HepG2 (cell line): ENCODE results near the gene PROM2. TPM values are rescaled to one million over a fixed set of nuclear protein-coding genes. Genes with fewer than 3 reads are reported as not detected.

Experiments
- ATAC-seq: fragments of 200-7000 bp; cut with Tn5 transposase; 3 replicates; pipeline ENCODE4 v1.9.1; 2020; ENCODE audit warnings: mild to moderate bottlenecking, moderate library complexity
- BruUV-seq: library from RNA; stranded (reverse); fragments of 400-500 nt; replicated peaks from 2 replicates; lab custom pipeline; 2021; lab: Mats Ljungman, UMichigan
- CTCF ChIA-PET: fragments of 300-600 bp; formaldehyde crosslinking; extraction: SDS; loops from one replicate; lab custom pipeline; 2021; ENCODE audit warnings: low total read pairs, inconsistent platforms, low intra/inter-chr PET ratio; lab: Yijun Ruan, JAX
- POLR2A ChIA-PET: fragments of 350-600 bp; sonication (Branson Sonifier 250); formaldehyde crosslinking; loops from one replicate; lab custom pipeline; 2020; ENCODE audit warnings: antibody characterized with exemption, inconsistent platforms; lab: Yijun Ruan, JAX
- DNase-seq: peaks from one replicate; pipeline ENCODE4 v3.0.0-alpha.2; 2015; ENCODE audit warnings: low spot score
- FAIRE-seq: peaks from 3 replicates; lab custom pipeline; 2011; peaks lifted over from hg19 to GRCh38; lab: Jason Lieb, UNC
- H2AFZ ChIP-seq: one replicate; pipeline ENCODE4 v1.6.1; 2011; ENCODE audit warnings: low read length, inconsistent platforms
- H3K27ac ChIP-seq: fragments of 300-600 bp; 3 replicates; pipeline ENCODE4 v1.8.0; 2011; ENCODE audit warnings: mixed run types, mild to moderate bottlenecking, mixed read lengths, low read length, inconsistent platforms; ENCODE audit not compliant: insufficient read depth; ENCODE audit errors: extremely low read length
- H3K27me3 ChIP-seq, 2 experiments: fragments of 200-600 bp in 1 of 2; 2 replicates in 1 of 2; 3 replicates in 1 of 2; pipeline versions ENCODE4 v1.6.0 to v1.8.0; 2011; ENCODE audit warnings: low read length in 2 of 2, mild to moderate bottlenecking in 2 of 2, moderate library complexity in 2 of 2, inconsistent platforms in 1 of 2; ENCODE audit not compliant: insufficient read depth in 2 of 2, control insufficient read depth in 1 of 2
- H3K36me3 ChIP-seq, 2 experiments: fragments of 200-600 bp in 1 of 2; replicated peaks in 1 of 2; 2 replicates in 1 of 2; 3 replicates in 1 of 2; pipeline versions ENCODE4 v1.5.1 to v1.8.0; 2011; ENCODE audit warnings: low read length in 2 of 2, inconsistent platforms in 1 of 2; ENCODE audit not compliant: insufficient read depth in 2 of 2, control insufficient read depth in 1 of 2
- H3K4me1 ChIP-seq: 2 replicates; pipeline ENCODE4 v1.5.1; 2012; ENCODE audit warnings: low read length, inconsistent platforms; ENCODE audit not compliant: insufficient read depth
- H3K4me2 ChIP-seq: 2 replicates; pipeline ENCODE4 v1.6.0; 2011; ENCODE audit warnings: low read depth, low read length, inconsistent platforms
- H3K4me3 ChIP-seq, 3 experiments: fragments of 200-600 bp in 1 of 3; sonication (generic), shearing (Covaris generic) in 1 of 3; replicated peaks in 1 of 3; 2 replicates each; pipeline ENCODE4 v1.5.1; 2011 to 2016; ENCODE audit warnings: low read length in 3 of 3, inconsistent platforms in 2 of 3, low read depth in 2 of 3, mild to moderate bottlenecking in 2 of 3, control low read depth in 1 of 3, mixed read lengths in 1 of 3; ENCODE audit not compliant: insufficient read depth in 1 of 3
- H3K79me2 ChIP-seq: one replicate; pipeline ENCODE4 v1.6.1; 2011; ENCODE audit warnings: low read length, inconsistent platforms; ENCODE audit not compliant: insufficient read depth
- H3K9ac ChIP-seq: 2 replicates; pipeline ENCODE4 v1.6.0; 2011; ENCODE audit warnings: mild to moderate bottlenecking, low read depth, low read length, inconsistent platforms; ENCODE audit not compliant: insufficient read depth
- H3K9me3 ChIP-seq: 2 replicates; pipeline ENCODE4 v1.5.1; 2012; ENCODE audit warnings: mild to moderate bottlenecking, low read length
- H4K20me1 ChIP-seq: 2 replicates; pipeline ENCODE4 v1.6.0; 2011; ENCODE audit warnings: inconsistent platforms, mild to moderate bottlenecking, low read length, moderate library complexity; ENCODE audit not compliant: insufficient read depth
- DR1 ChIP-seq: sonication (generic); formaldehyde crosslinking; IDR thresholded peaks from 2 replicates; pipeline ENCODE4 v1.8.0; 2021; ENCODE audit warnings: mild to moderate bottlenecking, missing genetic modification reagents, inconsistent platforms
- HNRNPK ChIP-seq: fragments of 200-400 bp; formaldehyde crosslinking; IDR thresholded peaks from 2 replicates; pipeline ENCODE4 v1.6.1; 2018; ENCODE audit warnings: low read length, low read depth, moderate library complexity, mild to moderate bottlenecking; ENCODE audit not compliant: poor library complexity, severe bottlenecking
- HOXA9 ChIP-seq: sonication (generic); formaldehyde crosslinking; IDR thresholded peaks from 2 replicates; pipeline ENCODE4 v1.8.1; 2022; ENCODE audit warnings: missing genetic modification reagents, mild to moderate bottlenecking, moderate library complexity, borderline replicate concordance
- NFATC3 ChIP-seq: sonication (generic); formaldehyde crosslinking; IDR thresholded peaks from 2 replicates; pipeline ENCODE4 v1.5.1; 2020; ENCODE audit warnings: mild to moderate bottlenecking, missing genetic modification reagents
- PHF21A ChIP-seq: sonication (generic); formaldehyde crosslinking; IDR thresholded peaks from 2 replicates; pipeline ENCODE4 v1.5.0; 2020; ENCODE audit warnings: mild to moderate bottlenecking, missing genetic modification reagents
- ZKSCAN8 ChIP-seq: IDR thresholded peaks from 2 replicates; pipeline ENCODE4 v1.6.1; 2016; ENCODE audit warnings: borderline replicate concordance, missing genetic modification reagents, missing compliant biosample characterization
- ZNF253 ChIP-seq: sonication (generic); formaldehyde crosslinking; IDR thresholded peaks from 2 replicates; pipeline ENCODE4 v1.8.0; 2022; ENCODE audit warnings: mild to moderate bottlenecking, missing genetic modification reagents, borderline replicate concordance
- ZNF569 ChIP-seq: sonication (generic); formaldehyde crosslinking; IDR thresholded peaks from 2 replicates; pipeline ENCODE4 v1.5.0; 2020; ENCODE audit warnings: mild to moderate bottlenecking, missing genetic modification reagents, moderate library complexity, borderline replicate concordance
- ZNF572 ChIP-seq: sonication (generic); formaldehyde crosslinking; IDR thresholded peaks from 2 replicates; pipeline ENCODE4 v1.5.1; 2020; ENCODE audit warnings: mild to moderate bottlenecking, missing genetic modification reagents
- ZNF644 ChIP-seq: IDR thresholded peaks from 2 replicates; pipeline ENCODE4 v1.6.1; 2016; ENCODE audit warnings: low read depth
- WGBS: methylation state at CpG from one replicate; pipeline ENCODE4 v1.1.6; 2017; ENCODE audit warnings: low lambda C conversion rate; 5-methylcytosine and 5-hydroxymethylcytosine counted together
- in situ Hi-C: cut with HindIII; loops from 2 replicates; pipeline ENCODE4 v1.10.0; 2017; ENCODE audit warnings: low pct_unique_long_range_greater_than_20kb; ENCODE audit not compliant: extremely low pct_ligation_motif_present
- intact Hi-C: fragments of 100-400 bp; cut with micrococcal nuclease; formaldehyde crosslinking; loops from one replicate; pipeline ENCODE4 v1.10.0; 2022; ENCODE audit not compliant: unreplicated experiment
- polyA plus RNA-seq, 8 experiments: library from polyadenylated mRNA; depleted of rRNA in 3 of 8; stranded (reverse) in 7 of 8; unstranded in 1 of 8; fragments of >200 nt; fragmentation: Illumina TruSeq in 4 of 8; extraction: Trizol in 4 of 8; gene quantifications; 2 replicates each; pipeline versions ENCODE4 v1.2.1 to v1.2.3, GENCODE V29; 2011 to 2016; ENCODE audit warnings: low read depth in 4 of 8, missing spikeins in 1 of 8, mixed read lengths in 1 of 8; ENCODE audit not compliant: insufficient read depth in 1 of 8
- total RNA-seq, 5 experiments: library from RNA; depleted of rRNA; stranded (reverse); fragments of >200 nt; fragmentation: Illumina TruSeq; extraction: Trizol; gene quantifications; 2 replicates each; pipeline ENCODE4 v1.2.3, GENCODE V29; 2016; ENCODE audit warnings: low read depth in 1 of 5
- TF ChIP-seq, protein P1 (sequence below): sonication (generic); formaldehyde crosslinking; IDR thresholded peaks from 2 replicates; pipeline ENCODE4 v1.4.0; 2020; ENCODE audit warnings: mild to moderate bottlenecking, missing genetic modification reagents

The PROM2 gene
- total and polyA plus RNA-seq, 2 of the 13 experiments (the other 11 are each of a cell fraction or from before 2014, with no cell fraction given): not detected

DNA sequence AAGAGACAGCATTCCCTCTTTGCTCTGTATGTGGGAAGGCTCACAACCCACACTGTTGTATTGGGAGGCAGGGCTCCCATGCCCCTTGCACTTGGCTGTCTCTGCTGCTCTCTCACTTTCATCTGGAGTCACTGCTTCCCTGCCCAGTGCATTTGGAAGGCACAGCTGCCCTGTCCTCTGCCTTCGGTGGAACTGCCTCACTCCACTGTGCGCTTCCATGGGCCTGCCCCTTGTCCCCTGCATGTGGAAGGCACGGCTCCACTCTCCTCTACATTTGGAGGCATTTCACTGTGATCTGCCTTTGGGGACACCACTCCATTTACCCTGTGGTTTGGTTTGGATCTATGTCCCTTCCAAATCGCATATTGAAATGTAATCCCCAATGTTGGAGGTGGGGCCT is 9.1 kb upstream of the PROM2 start:
- ATAC-seq: no peak
- FAIRE-seq: no peak
- POLR2A ChIA-PET: no interaction called here

More for the DNA sequence above, 9.1 kb upstream of the PROM2 start:
- H4K20me1 ChIP-seq: no peaks in the 10 kb centered on the region
- H3K27me3 ChIP-seq: peaks cover 11 to 33% of the 10 kb centered on the region in 2 experiments; a peak in 3 of 5 replicates
- no peak for TF ChIP-seq ZNF569 (CRISPR knock-in tag)
- TF ChIP-seq ZNF253 (CRISPR knock-in tag): no peak
- TF ChIP-seq ZNF572 (CRISPR knock-in tag): no peak
- no peak for TF ChIP-seq HNRNPK
- TF ChIP-seq, protein P1, sequence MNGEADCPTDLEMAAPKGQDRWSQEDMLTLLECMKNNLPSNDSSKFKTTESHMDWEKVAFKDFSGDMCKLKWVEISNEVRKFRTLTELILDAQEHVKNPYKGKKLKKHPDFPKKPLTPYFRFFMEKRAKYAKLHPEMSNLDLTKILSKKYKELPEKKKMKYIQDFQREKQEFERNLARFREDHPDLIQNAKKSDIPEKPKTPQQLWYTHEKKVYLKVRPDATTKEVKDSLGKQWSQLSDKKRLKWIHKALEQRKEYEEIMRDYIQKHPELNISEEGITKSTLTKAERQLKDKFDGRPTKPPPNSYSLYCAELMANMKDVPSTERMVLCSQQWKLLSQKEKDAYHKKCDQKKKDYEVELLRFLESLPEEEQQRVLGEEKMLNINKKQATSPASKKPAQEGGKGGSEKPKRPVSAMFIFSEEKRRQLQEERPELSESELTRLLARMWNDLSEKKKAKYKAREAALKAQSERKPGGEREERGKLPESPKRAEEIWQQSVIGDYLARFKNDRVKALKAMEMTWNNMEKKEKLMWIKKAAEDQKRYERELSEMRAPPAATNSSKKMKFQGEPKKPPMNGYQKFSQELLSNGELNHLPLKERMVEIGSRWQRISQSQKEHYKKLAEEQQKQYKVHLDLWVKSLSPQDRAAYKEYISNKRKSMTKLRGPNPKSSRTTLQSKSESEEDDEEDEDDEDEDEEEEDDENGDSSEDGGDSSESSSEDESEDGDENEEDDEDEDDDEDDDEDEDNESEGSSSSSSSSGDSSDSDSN: no peak
- TF ChIP-seq ZNF644 (CRISPR knock-in tag): no peak
- no peak for TF ChIP-seq NFATC3 (CRISPR knock-in tag)
- TF ChIP-seq HOXA9 (CRISPR knock-in tag): no peak
- TF ChIP-seq ZKSCAN8 (CRISPR knock-in tag): no peak
- TF ChIP-seq PHF21A: no peak
- no peak for TF ChIP-seq DR1
- 5% methylated on average over 4 of the region's 4 CpGs for WGBS
- CTCF ChIA-PET: no interaction called here
- H3K9me3 ChIP-seq: no peaks in the 10 kb centered on the region
- in situ Hi-C loops: no loop called here
- no peak overlapping the region for H3K4me2 ChIP-seq
- intact Hi-C loops: no loop called here
- no peaks in the 10 kb centered on the region for H3K79me2 ChIP-seq
- no peak overlapping the region for H3K4me3 ChIP-seq
- no peaks in the 10 kb centered on the region for H3K4me1 ChIP-seq
- H3K36me3 ChIP-seq: no peaks in the 10 kb centered on the region
- H3K9ac ChIP-seq: no peak overlapping the region
- BruUV-seq: no TSS peak
- DNase-seq: no peak
- no peak overlapping the region for H2AFZ ChIP-seq
- no peak overlapping the region for H3K27ac ChIP-seq
